Measurements from ENCODE around the gene AKIRIN1.

GRCh38 chr1:38991638-38992411 lies 749 bp downstream of the AKIRIN1 start:
- TF ChIP-seq POLR2A (IDR thresholded peaks at IDR 0.05; ENCODE audit: low read depth, low read length) (no peak), HDAC6 (IDR thresholded peaks at IDR 0.05; ENCODE audit: unreplicated experiment) (no peak), CTCF (IDR thresholded peaks at IDR 0.05 in 2 of 3, conservative IDR thresholded peaks at IDR 0.05 in 1 of 3; ENCODE audit: control insufficient read depth in 2 of 3, extremely low read depth in 1 of 3, insufficient read depth in 1 of 3, low read depth in 3 of 3, low read length in 3 of 3) (no peak), NR2C1 (IDR thresholded peaks at IDR 0.05) (no peak), KDM1A (IDR thresholded peaks at IDR 0.05; ENCODE audit: borderline replicate concordance) (no peak)
